ENCODE results near the gene WBP2.
"Not testable (repeated sequence)": the region's sequence is repeated elsewhere in the genome, so short reads cannot be mapped to it uniquely, and the experiment has no call there.

Gene WBP2

DNA sequence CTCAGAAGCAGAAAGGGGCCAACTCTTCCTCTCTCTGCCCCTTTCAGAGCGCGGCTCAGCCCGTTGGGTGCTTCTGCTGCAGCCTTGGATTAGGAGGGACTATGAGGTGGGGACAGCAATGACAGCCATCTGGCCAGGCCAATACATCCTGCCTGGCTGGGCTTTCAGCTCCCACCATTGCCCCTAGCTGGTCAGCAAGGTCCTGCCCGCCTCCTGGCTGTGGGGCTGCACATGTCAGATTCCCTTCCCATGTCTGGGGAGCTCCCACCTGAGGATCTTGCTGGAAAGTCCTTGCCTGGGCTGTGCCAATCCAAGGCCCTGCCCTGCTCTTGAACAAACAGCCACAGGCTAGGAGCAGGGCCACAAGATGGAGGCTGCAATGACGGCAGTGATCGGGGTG lies 33.3 kb upstream of the WBP2 start:
- no peak for DNase-seq

DNA sequence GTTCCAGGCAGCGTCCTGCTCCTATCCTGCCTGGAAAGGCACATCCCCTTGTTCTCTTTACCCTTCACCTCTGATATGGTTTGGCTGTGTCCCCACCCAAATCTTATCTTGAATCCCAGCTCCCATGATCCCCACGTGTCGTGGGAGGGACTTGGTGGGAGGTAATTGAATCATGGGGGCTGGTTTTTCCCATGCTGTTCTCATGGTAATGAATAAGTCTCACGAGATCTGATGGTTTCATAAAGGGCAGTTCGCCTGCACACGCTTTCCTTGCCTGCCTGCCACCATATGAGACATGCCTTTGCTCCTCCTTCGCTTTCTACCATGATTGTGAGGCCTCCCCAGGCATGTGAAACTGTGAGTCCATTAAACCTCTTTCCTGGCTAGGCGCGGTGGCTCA lies 30.7 kb upstream of the WBP2 start:
- not testable (repeated sequence) for DNase-seq

DNA sequence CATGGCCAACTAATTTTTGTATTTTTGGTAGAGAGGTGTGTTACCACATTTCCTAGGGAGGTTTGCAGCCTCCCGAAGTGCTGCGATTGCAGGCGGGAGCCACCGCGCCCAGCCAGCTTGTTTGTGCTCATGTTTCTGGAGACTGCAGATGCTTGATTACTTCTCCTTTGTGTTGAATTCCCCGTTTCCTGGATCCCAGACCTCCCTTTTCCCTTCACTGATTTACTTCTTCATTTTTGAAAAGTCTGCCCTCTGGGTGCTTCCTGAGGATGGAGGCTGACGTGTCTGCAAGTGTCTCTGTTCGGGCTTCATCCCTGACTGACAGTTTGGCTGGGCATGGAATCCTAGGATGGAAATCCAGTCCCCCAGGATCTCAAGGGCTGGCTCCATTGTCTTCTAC lies 30.3 kb upstream of the WBP2 start:
- no peak for DNase-seq

DNA sequence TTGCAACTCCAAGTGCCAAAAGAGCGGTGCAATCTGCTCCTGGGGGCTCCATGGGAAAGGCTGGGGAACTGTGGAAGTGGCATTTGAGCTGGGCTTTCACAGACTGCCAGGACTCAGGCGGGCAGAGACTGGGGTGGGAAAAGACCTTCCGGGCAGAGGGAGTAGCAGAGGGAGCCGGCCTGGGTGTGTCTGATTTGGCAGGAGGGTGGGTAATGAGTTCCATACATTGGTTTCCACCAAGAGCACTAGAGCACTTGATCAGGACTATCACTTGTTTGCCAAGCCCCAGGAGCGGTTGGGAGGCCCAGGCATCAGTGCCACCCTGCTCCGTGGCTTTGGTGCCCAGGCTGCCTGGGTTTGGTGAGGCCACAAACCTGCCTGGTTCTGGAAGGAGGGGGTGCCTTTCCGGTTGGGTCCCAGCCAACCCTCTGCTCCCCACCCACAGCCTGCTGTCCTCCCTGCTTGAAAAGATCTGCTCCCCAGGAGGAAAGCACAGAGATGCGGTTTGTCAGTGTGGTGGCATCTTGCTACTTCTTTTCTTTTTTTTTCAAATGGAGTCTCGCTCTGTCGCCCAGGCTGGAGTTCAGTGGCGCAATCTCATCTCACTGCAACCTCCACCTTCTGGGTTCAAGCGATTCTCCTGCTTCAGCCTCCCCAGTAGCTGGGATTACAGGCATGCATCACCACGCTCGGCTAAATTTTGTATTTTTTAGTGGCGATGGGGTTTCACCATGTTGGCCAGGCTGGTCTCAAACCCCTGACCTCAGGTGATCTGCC lies 26.7 kb upstream of the WBP2 start:
- DNase-seq: no peak

DNA sequence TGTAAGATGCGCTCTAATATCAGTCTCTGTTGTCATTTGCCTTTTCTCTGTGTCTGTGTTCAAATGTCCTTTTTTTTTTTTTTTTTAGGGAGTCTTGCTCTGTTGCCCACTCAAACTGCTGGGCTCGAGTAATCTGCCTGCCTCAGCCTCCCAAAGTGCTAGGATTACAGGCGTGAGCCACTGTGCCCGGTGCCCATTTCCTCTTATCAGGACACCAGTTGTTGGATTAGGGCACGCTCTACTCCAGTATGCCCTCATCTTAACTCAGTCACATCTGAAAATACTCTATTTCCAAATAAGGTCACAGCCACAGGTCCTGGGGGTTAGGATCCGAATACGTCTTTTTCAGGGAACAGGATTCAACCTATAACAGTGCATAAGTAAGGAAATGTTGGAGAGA lies 25.1 kb upstream of the WBP2 start:
- DNase-seq: no peak

DNA sequence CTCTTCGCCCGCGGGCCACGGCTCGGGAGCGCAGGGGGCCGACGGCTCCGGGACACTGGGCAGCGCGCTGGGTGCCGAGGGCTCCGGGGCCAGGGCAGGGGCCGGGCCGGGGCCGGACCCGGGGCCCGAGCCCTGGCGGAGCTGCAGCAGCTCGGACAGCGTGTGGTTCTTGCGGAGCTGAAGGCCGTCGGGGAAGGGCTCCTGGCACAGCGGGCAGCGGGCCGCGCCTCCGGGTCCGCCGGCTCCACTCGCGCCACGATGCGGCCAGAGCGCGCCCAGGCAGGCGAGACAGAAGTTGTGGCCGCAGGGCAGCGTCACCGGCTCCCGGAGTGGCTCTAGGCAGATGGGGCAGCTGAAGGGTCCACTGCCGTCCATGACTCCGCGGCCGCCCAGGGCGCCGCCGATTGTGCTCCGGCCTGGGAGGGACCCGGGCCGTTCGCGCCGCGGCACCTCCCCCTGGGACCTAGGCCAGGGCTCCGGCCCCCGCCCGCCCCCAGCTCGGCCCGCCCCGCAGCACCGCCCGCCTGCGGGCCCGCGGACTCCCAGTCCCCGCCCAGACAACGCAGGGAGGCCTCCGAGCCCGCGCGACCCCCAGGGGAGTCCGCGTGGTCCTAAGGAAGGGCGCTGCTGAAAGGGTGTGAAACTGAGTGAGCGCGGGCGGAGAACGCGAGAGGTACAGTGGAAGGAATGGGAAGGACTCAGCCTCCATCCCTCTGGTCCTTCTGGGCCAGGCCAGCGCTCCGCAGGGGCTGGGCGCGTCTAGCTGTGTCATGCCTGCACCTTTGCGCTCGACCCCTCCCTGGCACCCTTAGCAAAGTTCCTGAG lies 23.3 kb upstream of the WBP2 start, which contains the start of gene TRIM47:
Gene TRIM47, minus strand, starts transcription at position 408 of the 825 bp plus-strand sequence. Its CDS starts 33 bp downstream, at position 375.
- DNase-seq: no peak

DNA sequence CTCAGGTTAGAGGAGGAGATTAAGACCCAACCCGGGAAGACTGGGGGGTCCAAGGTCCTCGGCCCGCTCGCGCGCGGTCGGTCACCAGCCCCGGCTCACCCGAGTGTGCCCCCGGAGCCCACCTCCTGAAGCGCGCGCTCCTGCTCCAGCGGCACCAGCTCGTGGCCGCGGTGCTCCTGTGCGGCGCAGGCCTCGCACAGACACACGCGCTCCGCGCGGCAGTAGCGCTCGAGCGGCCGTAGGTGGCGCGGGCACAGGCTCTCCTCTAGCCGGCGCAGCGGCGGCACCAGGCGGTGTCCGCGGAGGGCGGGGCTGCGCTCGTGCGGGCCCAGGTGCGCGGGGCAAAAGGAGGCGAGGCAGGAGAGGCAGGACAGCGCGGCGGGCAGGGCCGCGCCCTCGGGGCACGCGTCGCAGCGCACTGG lies 22.6 kb upstream of the WBP2 start:
- DNase-seq: no peak

DNA sequence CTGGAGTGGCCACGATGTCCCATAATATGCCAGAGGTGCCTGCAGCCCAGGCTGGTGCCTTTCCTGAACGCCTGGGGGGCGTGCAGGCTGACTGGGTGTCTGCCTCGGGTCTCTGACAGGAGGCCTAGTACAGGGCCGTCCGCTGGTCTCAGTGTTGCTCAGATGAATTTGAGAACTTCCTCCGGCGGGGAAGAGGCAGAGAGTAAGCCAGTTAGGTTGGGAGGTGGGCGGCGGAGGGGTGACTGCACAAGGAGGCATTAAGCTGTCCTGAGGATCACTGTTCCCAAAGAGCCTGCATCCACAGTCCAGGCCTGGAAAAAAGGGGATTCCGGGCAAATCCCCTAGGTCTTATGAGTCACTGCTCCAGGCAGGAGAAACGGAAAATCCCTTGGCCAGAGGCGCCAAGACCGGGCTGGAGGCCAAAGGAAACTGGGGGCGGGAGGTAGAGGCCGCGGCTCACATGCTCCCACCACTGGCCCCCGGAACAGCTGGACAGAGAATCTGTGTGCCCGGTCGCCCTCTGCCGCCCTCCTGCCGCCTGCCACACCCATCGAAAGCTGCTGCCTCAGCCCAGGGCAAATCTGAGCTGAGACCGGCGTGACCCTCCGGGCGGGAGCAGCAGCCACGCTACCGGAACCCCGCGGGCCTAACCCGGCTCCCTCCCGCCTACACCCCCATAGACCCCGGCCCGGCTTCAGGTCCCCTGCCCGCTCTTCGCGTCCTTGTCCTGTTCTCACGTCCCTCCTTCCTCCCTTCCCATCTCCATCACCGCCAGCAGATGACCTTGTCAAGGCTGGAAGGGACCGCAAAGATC lies 22.0 kb upstream of the WBP2 start:
- DNase-seq: peak in 1 of 2 experiments; percentile 70

DNA sequence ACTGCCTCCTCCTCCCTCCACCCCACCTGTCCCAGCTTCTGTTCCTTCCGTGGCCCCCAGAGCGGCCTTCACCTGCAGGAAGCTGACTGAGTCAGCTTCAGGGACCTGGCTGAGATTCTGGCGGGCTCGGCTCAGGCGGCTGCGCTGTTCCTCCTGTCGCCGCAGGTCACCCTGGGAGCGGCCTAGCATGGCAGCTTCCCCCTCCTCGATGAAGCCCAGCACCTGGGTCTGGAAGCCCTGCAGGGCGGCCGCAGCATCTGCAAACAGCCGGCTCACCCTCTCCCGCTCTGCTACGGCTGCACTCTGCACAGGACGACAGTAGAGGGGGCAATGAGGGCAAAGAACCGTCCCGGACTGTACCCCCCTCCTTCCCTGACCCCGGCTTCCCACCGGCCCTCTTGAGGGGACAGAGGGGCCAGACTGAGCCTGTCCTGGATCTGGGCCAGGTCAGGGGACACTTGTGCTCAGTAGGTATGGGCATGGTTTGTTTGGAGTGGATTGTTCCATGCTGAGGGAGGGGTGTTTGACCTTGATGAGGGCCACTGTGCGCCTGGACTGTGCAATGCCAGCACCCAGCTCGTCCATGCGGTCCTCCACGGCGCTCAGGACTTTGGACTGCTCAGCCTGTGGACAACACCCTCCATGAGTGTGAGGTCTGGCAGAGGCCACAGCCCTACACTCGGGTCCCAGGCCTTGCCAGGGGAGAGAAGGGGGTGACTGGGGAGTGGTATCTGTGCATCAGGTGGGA lies 21.2 kb upstream of the WBP2 start:
- DNase-seq: no peak

DNA sequence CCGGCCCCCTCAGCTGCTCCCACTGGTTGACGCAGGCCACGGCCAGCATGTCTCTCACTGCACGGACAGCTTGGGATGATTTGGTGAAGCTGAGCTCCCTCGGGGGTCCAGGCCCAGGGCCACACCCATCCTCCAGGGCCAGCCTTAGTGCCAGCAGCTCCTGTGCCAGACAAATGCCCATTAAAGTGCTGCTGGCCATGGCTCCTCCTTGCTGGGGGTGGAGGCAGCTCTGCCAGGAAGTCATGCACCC lies 20.7 kb upstream of the WBP2 start:
- peak in 1 of 2 experiments; percentile 82 for DNase-seq

DNA sequence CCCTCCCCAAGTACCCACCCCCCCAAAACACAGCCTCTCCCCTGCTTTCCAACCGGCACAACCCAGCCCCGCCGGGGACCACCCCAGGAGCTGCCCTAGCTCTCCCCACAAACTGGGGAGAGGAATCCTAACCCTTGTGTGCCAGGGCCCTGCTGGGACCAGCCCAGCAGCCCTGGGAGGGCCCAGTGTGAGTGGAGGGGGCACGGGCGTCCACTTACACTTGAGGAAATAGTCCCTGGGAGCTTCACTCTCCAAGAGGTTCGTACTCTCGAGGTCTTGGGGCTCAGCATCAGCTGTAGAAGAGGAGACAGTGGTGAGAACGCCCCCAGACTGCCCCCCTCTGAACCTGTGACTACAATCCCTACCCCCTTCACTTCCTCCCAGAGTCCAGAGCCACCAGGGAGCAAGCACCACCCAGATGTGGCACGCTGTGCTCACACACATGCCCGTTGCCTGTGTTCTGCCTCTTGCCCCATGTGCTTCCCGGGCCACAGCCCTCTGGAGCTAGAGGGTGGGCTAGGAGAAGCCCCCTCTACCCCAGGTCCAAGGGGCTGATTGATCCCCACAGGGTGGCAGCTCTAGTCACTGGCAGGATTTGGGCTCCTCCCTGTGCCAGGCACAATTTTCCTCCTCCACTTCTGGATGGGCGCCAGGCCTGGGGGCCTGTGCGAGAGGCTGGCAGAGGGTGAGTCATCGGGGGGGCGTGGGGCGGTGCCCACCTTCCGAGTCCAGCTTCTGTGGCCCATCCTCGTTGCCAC lies 20.2 kb upstream of the WBP2 start:
- DNase-seq: peak; percentile 51 to 82

DNA sequence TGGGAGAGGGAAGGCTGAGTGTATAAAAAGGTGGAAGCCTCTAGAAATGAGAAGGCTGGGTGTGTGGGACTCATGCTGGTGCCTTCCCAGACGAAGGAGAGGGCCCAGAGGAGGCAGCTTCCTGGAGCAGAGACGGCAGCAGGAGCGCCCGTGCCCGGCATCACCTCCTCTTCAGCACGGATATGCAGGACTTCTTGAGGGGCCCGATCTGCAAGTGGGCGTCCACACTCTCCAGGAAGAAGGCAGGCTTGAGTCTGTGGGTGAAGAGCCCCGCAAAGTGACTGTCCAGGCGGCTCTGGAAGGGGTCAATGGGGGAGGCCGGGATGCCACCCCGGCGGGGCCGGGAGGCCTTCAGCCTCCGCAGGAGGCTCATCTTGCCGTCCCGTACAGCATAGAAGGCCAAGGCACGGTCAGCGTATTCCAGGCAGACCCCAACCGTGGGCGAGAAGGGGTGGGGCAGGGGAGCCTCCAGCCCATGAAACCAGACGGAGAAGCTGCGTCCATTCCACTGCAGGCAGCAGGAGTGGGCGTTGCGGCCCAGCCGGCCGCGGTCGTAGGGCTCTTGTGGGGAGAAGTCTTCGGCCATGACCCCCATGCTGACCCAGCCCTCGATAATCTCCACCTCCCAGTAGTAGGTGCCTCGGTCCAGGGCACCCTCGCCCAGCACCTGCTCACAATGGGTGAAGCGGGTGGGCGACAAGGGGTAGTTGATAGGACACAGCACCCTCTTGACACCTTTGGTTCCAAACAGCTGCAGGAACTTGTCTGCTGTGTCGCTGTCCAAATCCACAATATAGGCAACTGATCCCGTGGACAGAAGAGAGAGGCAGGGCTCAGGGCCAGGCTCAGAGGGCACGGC lies 19.4 kb upstream of the WBP2 start:
- no peak for DNase-seq

DNA sequence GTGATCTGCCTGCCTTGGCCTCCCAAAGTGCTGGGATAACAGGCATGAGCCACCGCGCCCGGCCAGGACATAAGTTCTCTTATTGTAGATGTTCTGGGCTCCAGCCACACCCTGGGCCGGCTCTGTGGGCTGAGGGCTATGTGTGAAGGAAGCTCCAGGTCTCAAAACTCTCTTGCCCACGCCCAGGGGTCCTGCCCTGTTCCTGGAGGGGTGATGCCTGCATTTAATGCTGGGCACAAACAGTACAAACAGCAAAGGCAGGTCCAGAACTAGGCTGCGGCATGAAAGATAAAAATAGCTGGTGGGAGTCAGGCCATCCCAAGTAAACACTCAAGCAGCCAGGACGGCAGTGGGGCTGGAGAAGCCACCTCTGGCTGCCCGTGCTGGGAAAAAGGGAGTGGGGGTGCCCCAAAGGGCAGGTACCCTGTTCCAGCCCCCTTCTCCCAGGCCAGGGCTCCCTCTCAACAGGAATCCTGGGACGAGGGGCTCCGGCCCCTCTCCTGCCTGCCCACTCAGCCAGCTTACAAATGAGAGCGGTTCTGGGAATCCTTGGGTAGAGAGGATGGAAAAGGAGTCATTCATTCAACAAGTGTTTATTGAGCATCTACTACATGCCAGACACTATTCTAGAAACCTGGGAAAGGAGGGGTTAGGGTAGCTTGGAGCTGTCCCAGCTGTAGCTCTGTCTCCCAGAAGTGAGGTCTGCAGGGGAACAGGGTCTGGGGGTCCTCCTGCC lies 18.6 kb upstream of the WBP2 start:
- DNase-seq: no peak

DNA sequence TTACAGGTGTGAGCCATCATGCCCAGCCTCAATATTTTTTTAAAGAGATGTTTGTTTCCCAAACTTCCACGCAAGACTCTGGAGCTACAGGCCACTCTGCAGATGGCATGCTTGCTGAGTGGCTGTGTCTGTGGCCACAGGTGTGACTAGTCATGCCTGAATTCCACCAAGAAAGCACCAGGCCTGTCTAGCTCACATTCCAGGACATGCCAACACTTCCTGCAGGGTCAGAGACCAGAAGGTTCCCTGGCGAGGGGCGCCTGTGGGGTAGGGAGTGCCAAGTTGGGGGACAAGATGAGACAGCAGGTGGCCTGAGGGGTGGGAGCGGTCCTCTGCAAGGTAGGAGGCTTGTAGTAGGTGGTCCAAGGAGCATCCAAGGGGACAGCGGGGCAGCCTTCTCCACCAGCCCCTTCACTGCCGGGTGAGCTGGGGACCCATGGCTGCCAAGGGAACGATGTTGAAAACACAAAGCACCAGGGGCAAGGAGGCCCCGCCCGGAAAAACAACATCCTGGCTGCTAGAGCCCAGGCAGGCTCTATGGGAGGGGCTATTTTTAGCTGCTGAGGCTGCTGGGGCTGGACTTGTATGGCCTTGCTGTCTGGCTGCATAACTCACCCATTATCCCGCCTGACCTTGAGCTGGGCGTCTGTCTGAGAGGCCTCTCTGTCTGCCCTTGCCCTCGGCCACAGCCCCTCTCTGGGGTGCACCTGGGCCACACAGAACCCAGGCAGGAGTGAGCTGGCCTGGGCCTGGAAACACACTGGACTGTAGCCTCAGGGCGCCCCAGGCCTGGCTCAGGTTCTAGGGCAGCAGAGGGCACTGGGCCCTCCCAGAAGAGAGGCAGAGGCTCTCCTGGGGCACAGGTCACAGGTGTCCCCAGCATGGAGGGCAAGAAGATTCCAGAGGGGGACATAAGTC lies 17.6 kb upstream of the WBP2 start:
- no peak for DNase-seq

DNA sequence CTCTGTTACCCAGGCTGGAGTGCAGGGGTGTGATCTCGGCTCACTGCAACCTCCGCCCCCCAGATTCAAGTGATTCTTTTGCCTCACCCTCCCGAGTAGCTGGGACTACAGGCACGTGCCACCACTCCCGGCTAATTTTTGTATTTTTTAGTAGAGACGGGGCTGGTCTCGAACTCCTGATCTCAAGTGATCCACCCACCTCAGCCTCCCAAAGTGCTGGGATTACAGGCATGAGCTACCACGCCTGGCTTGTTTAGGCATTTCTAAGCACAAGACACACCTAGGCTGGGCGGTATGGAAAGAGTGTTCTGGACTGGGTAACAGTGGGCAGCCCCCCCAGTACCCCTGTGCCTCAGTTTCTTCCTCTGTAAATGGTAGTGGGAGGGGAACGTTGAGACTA lies 15.1 kb upstream of the WBP2 start:
- not testable (repeated sequence) for DNase-seq

DNA sequence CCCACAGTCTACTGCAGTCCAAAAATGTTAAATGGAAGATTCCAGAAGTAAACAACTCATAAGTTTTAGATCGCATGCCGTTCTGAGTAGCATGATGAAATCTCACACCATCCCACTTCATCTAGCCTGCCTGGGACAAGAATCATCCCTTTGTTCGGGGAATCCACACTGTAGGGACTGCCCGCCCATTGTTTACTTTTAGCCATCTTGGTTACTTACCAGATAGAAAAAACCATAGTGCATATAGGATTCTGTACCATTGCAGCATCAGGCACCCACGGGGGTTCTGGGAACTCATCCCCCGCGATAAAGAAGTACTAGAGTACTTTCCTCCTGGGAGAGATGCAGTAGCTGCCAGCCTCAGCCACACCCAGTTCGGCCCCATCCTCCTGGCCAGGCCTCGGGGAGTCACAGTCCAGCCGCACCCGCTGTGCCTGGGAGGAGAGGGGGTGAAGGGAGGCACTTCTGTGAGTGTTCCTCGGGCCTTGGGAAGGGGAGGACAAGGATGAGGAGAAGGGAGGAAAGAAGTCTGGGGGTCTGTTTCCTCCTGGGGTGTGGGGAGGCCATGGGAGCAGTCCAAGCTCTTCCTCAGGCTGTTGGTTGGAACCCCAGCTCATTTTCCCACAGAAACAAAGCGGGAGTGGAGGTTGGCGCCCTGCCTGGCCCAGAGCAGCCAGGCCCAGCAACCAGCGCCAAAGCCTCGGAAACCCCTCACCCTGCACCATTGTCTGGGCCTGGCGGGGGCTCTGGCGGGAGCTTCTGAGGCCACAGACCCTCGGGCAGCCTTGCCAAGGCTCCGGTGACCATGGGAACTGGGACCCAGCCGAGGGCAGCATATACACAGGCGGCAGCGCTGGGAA lies 14.4 kb upstream of the WBP2 start:
- DNase-seq: peak in 1 of 2 experiments; percentile 81

DNA sequence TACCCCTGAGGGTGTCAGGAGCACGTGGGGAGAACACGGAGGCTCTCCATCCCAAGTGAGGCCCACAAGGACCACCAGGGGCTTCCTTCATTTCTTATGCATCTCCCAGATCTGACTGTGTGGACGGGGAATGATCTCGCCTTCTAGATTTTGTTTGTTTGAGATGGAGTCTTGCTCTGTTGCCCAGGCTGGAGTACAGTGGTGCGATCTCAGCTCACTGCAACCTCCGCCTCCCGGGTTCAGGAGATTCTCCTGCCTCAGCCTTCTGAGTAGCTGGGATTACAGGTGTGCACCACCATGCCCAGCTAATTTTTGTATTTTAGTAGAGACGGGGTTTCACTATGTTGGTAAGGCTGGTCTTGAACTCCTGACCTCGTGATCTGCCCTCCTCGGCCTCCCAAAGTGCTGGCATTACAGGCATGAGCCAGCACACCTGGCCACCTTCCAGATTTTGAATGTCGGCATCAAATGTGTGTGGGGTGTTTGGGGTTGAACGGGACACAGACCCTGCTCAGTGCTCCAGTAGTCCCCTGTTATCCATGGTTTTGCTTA lies 13.7 kb upstream of the WBP2 start:
- not testable (repeated sequence) for DNase-seq
